ENCODE results near the gene BAZ1B.

GRCh38 chr7:73425356-73425983, 96.6 kb downstream of the BAZ1B start:
- TF ChIP-seq CTCF (conservative IDR thresholded peaks at IDR 0.05; ENCODE audit: low read depth, low read length) (no peak), EZH2 (IDR thresholded peaks at IDR 0.05; ENCODE audit: borderline replicate concordance, low read depth, low read length, poor library complexity, severe bottlenecking) (no peak)

Data from A673 (cell line).